GM12892 (cell line): ENCODE measurements around the gene MRPS34.

Source experiments
- POLR2A ChIP-seq: IDR thresholded peaks from 2 replicates; pipeline ENCODE4 v1.6.1; 2011; ENCODE audit warnings: low read depth, low read length, control low read depth
- POLR2AphosphoS5 ChIP-seq: IDR thresholded peaks from 2 replicates; pipeline ENCODE4 v1.6.1; 2011; ENCODE audit warnings: low read depth, low read length, control low read depth

- TF ChIP-seq POLR2AphosphoS5 (no peak), POLR2A (no peak)
Measured at GRCh38 chr16:1779234-1779701, 6.3 kb upstream of the MRPS34 start.
